GM20000 (cell line): ENCODE results near the gene EPB41L5.

Experiments
- DNase-seq: peaks from one replicate; pipeline ENCODE4 v3.0.0; 2012; ENCODE audit warnings: low spot score
- CTCF ChIP-seq: IDR thresholded peaks from 2 replicates; pipeline ENCODE4 v1.5.1; 2012; ENCODE audit warnings: mild to moderate bottlenecking, control low read depth; ENCODE audit errors: extremely low read depth, missing control alignments

The EPB41L5 gene

GRCh38 chr2:120210270-120210693 lies 197.4 kb downstream of the EPB41L5 start:
- DNase-seq = no peak
- no peak for TF ChIP-seq CTCF

- no peak for DNase-seq
- TF ChIP-seq CTCF = no peak
These were observed 205.3 kb downstream of the EPB41L5 start for GRCh38 chr2:120218181-120218580.

- DNase-seq = no peak
- TF ChIP-seq CTCF = no peak
These were observed 206.4 kb downstream of the EPB41L5 start for GRCh38 chr2:120219291-120219690.

- DNase-seq = no peak
- TF ChIP-seq CTCF = no peak
These were observed 206.9 kb downstream of the EPB41L5 start for GRCh38 chr2:120219766-120220165.

GRCh38 chr2:120220756-120221155 lies 207.9 kb downstream of the EPB41L5 start:
- DNase-seq = no peak
- TF ChIP-seq CTCF = no peak

GRCh38 chr2:120221616-120222015 lies 208.7 kb downstream of the EPB41L5 start:
- DNase-seq = no peak
- TF ChIP-seq CTCF = no peak

GRCh38 chr2:120222186-120223033 lies 209.5 kb downstream of the EPB41L5 start:
- no peak for DNase-seq

More at GRCh38 chr2:120222186-120223033, 209.5 kb downstream of the EPB41L5 start:
- no peak for TF ChIP-seq CTCF
